Measurements from ENCODE around the gene CAMKMT. TPM values are rescaled to one million over a fixed set of nuclear protein-coding genes. Genes with fewer than 3 reads are reported as not detected.

The CAMKMT gene
- total RNA-seq, 1 experiment from 2014 or later = 17.4 TPM

- H4K5ac ChIP-seq (ENCODE audit: insufficient read length, low read depth, low read length) = no peak overlapping the region
- H3K4ac ChIP-seq (ENCODE audit: low read depth, low read length) = no peak overlapping the region
- H3K27me3 Mint-ChIP-seq (ENCODE audit: low read depth) = peaks cover 15% of the 10 kb centered on the region
- no peaks in the 10 kb centered on the region for H3K23me2 ChIP-seq (ENCODE audit: insufficient read length, low read depth, low read length, poor library complexity, severe bottlenecking)
- no peak overlapping the region for H2BK120ac ChIP-seq (ENCODE audit: low read depth, low read length, poor library complexity, severe bottlenecking)
- no peaks in the 10 kb centered on the region for H4K20me1 ChIP-seq (ENCODE audit: control insufficient read depth, insufficient read depth, insufficient read length)
- H3K4me2 ChIP-seq (ENCODE audit: insufficient read depth, insufficient read length, low read length) = no peak overlapping the region
- no peaks in the 10 kb centered on the region for H3K79me1 ChIP-seq (ENCODE audit: insufficient read depth, low read depth, low read length, poor library complexity, severe bottlenecking)
- no peak overlapping the region for H3K18ac ChIP-seq (ENCODE audit: insufficient read length, low read depth, low read length)
- H2AK5ac ChIP-seq (ENCODE audit: insufficient read length, low read length) = no peak overlapping the region
- H2BK15ac ChIP-seq (ENCODE audit: low read depth, low read length) = no peak overlapping the region
- H2BK12ac ChIP-seq (ENCODE audit: insufficient read length, low read depth, low read length) = no peak overlapping the region
- H3K79me2 ChIP-seq (ENCODE audit: insufficient read depth, low read length) = no peaks in the 10 kb centered on the region
- no peak overlapping the region for H3K27ac ChIP-seq (ENCODE audit: insufficient read length, low read depth, low read length)
- H3K36me3 Mint-ChIP-seq (ENCODE audit: insufficient read depth in 1 of 3, low read depth in 3 of 3) = peaks cover 0 to 13% (median 0%) of the 10 kb centered on the region in 3 experiments; a peak in 2 of 7 replicates
- H3K27me3 ChIP-seq (ENCODE audit: insufficient read depth, low read length) = no peaks in the 10 kb centered on the region
- H3K4me1 Mint-ChIP-seq = peaks cover 28 to 29% of the 10 kb centered on the region in 2 experiments
- H4K8ac ChIP-seq (replicated peaks; ENCODE audit: insufficient read length, low read depth, low read length) = no peak overlapping the region
- DNase-seq = no peak
- no peak overlapping the region for H2AFZ ChIP-seq (ENCODE audit: low read length)
- TF ChIP-seq CTCF (conservative IDR thresholded peaks at IDR 0.05) = no peak
- no CpG with 5 or more reads among the region's 2 CpGs for WGBS (ENCODE audit: extremely low coverage, insufficient read length, low lambda C conversion rate)
- H3K9me3 ChIP-seq (ENCODE audit: control insufficient read depth, low read depth, low read length) = no peaks in the 10 kb centered on the region
- no peak overlapping the region for H2BK20ac ChIP-seq (ENCODE audit: low read depth, low read length, poor library complexity, severe bottlenecking)
- no peak overlapping the region for H3T11ph ChIP-seq (ENCODE audit: low read length)
- H3K14ac ChIP-seq (ENCODE audit: insufficient read depth, low read length) = no peak overlapping the region
- H3K4me1 ChIP-seq (ENCODE audit: insufficient read depth, low read length) = no peaks in the 10 kb centered on the region
- no peak overlapping the region; a peak in 1 of 5 replicates for H3K4me3 Mint-ChIP-seq
- H3K27ac Mint-ChIP-seq = no peak overlapping the region
- no peak overlapping the region for H3K9ac ChIP-seq (ENCODE audit: extremely low read depth, insufficient read length, low read length)
- no peak overlapping the region for H4K91ac ChIP-seq (ENCODE audit: insufficient read length, low read depth, low read length)
- no peak overlapping the region for H2BK5ac ChIP-seq (ENCODE audit: insufficient read length, low read length)
- H3K9me3 Mint-ChIP-seq = peaks cover 3 to 6% of the 10 kb centered on the region in 2 experiments; a peak in 3 of 5 replicates
- H3K23ac ChIP-seq (ENCODE audit: insufficient read length, low read depth, low read length) = no peak overlapping the region
- no peak overlapping the region for H3K56ac ChIP-seq (ENCODE audit: insufficient read length, low read depth, low read length)
These were observed 456.1 kb downstream of the CAMKMT start for GRCh38 chr2:44817673-44818335.

All from H9 (cell line).